H1 (cell line): Measurements from ENCODE around the gene SREK1IP1. TPM values are rescaled to one million over a fixed set of nuclear protein-coding genes. Genes with fewer than 3 reads are reported as not detected.

ENCODE experiments used
- CTCF ChIA-PET: fragments of 300-600 bp; sonication (Branson Sonifier 250); formaldehyde crosslinking; loops from one replicate; lab custom pipeline; 2021; ENCODE audit not compliant: partially characterized antibody; lab: Charles Lee
- POLR2A ChIA-PET: fragments of 300-600 bp; sonication (Branson Sonifier 250); formaldehyde crosslinking; loops from one replicate; lab custom pipeline; 2021; ENCODE audit warnings: inconsistent platforms; ENCODE audit not compliant: partially characterized antibody; lab: Charles Lee
- DNase-seq, 2 experiments: peaks; one replicate each; pipeline versions ENCODE4 v3.0.0 to v3.0.0-alpha.2; 2010 to 2022; ENCODE audit warnings: low spot score in 2 of 2, low read depth in 1 of 2, mixed read lengths in 1 of 2
- FAIRE-seq: peaks from 2 replicates; lab custom pipeline; 2011; peaks lifted over from hg19 to GRCh38; lab: Jason Lieb, UNC
- H2AFZ ChIP-seq: 2 replicates; pipeline ENCODE4 v1.8.1; 2012; ENCODE audit warnings: low read length, inconsistent platforms
- H2AK5ac ChIP-seq: 2 replicates; pipeline ENCODE4 v1.6.1; 2013; ENCODE audit warnings: low read depth, low read length
- H2BK120ac ChIP-seq: replicated peaks from 2 replicates; pipeline ENCODE3; 2013; ENCODE audit warnings: low read depth, low read length, inconsistent platforms
- H2BK12ac ChIP-seq: 2 replicates; pipeline ENCODE4 v1.6.1; 2013; ENCODE audit warnings: low read depth, low read length
- H2BK15ac ChIP-seq: 2 replicates; pipeline ENCODE4 v1.6.1; 2013; ENCODE audit warnings: low read length
- H2BK20ac ChIP-seq: 2 replicates; pipeline ENCODE4 v1.6.1; 2013; ENCODE audit warnings: low read length
- H2BK5ac ChIP-seq: 2 replicates; pipeline ENCODE4 v1.6.1; 2013; ENCODE audit warnings: low read depth, low read length
- H3K14ac ChIP-seq: 2 replicates; pipeline ENCODE4 v1.6.1; 2013; ENCODE audit warnings: inconsistent platforms; ENCODE audit not compliant: insufficient read length
- H3K18ac ChIP-seq: 2 replicates; pipeline ENCODE4 v1.6.1; 2013; ENCODE audit warnings: low read length; ENCODE audit errors: extremely low read depth
- H3K23ac ChIP-seq: 2 replicates; pipeline ENCODE4 v1.6.1; 2013; ENCODE audit warnings: inconsistent platforms; ENCODE audit not compliant: insufficient read length
- H3K23me2 ChIP-seq: 2 replicates; pipeline ENCODE4 v1.6.1; 2013; ENCODE audit warnings: low read depth, low read length
- H3K27ac ChIP-seq: 2 replicates; pipeline ENCODE4 v1.6.1; 2011; ENCODE audit warnings: low read depth, low read length, inconsistent platforms
- H3K27me3 ChIP-seq, 4 experiments: replicated peaks in 1 of 4; 1 replicate in 1 of 4; 2 replicates in 3 of 4; pipeline versions ENCODE4 v1.6.1 to v1.8.1; 2011 to 2013; ENCODE audit warnings: low read length in 3 of 4, mild to moderate bottlenecking in 3 of 4, inconsistent platforms in 2 of 4, mixed read lengths in 2 of 4, moderate library complexity in 1 of 4; ENCODE audit not compliant: control insufficient read depth in 3 of 4, insufficient read depth in 3 of 4; ENCODE audit errors: extremely low read depth in 1 of 4
- H3K36me3 ChIP-seq, 4 experiments: 2 replicates each; pipeline versions ENCODE4 v1.6.1 to v1.8.1; 2011 to 2013; ENCODE audit warnings: mild to moderate bottlenecking in 4 of 4, low read length in 3 of 4, moderate library complexity in 2 of 4, control low read depth in 1 of 4, inconsistent platforms in 1 of 4; ENCODE audit not compliant: insufficient read depth in 4 of 4, control insufficient read depth in 2 of 4
- H3K4ac ChIP-seq: replicated peaks from 2 replicates; pipeline ENCODE3; 2013; ENCODE audit warnings: low read length, low read depth, mixed read lengths, inconsistent platforms; ENCODE audit not compliant: insufficient read length
- H3K4me1 ChIP-seq, 4 experiments: replicated peaks in 1 of 4; 1 replicate in 1 of 4; 2 replicates in 3 of 4; pipeline versions ENCODE4 v1.6.1 to v1.8.1; 2011 to 2013; ENCODE audit warnings: low read length in 3 of 4, inconsistent platforms in 2 of 4, mixed read lengths in 1 of 4; ENCODE audit not compliant: insufficient read depth in 4 of 4, control insufficient read depth in 3 of 4
- H3K4me2 ChIP-seq, 2 experiments: 2 replicates each; pipeline versions ENCODE4 v1.6.1 to v1.8.1; 2011 to 2013; ENCODE audit warnings: low read depth in 2 of 2, low read length in 2 of 2, control low read depth in 1 of 2, inconsistent platforms in 1 of 2, mild to moderate bottlenecking in 1 of 2; ENCODE audit not compliant: insufficient read depth in 1 of 2
- H3K4me3 ChIP-seq, 4 experiments: fragments of 200-600, 300-600 bp in 1 of 4; sonication (generic), shearing (Covaris generic), sonication (Bioruptor Twin) in 1 of 4; 2 replicates each; pipeline versions ENCODE4 v1.5.1 to v1.8.1; 2011 to 2016; ENCODE audit warnings: low read length in 4 of 4, low read depth in 3 of 4, control low read depth in 2 of 4, inconsistent platforms in 2 of 4, mild to moderate bottlenecking in 2 of 4, mixed read lengths in 1 of 4, moderate library complexity in 1 of 4; ENCODE audit not compliant: insufficient read depth in 2 of 4; ENCODE audit errors: extremely low read depth in 1 of 4
- H3K56ac ChIP-seq: replicated peaks from 2 replicates; pipeline ENCODE3; 2013; ENCODE audit warnings: low read depth, mild to moderate bottlenecking, mixed read lengths, low read length, inconsistent platforms; ENCODE audit not compliant: insufficient read length
- H3K79me1 ChIP-seq: 2 replicates; pipeline ENCODE4 v1.6.1; 2013; ENCODE audit warnings: low read depth, low read length, control low read depth
- H3K79me2 ChIP-seq, 2 experiments: 2 replicates each; pipeline versions ENCODE4 v1.6.1 to v1.8.1; 2012 to 2013; ENCODE audit warnings: low read length in 2 of 2, mild to moderate bottlenecking in 2 of 2, inconsistent platforms in 1 of 2; ENCODE audit not compliant: insufficient read depth in 2 of 2, control insufficient read depth in 1 of 2
- H3K9ac ChIP-seq, 4 experiments: replicated peaks in 1 of 4; 1 replicate in 1 of 4; 2 replicates in 3 of 4; pipeline versions ENCODE4 v1.6.1 to v1.8.1; 2011 to 2013; ENCODE audit warnings: low read depth in 3 of 4, low read length in 3 of 4, control low read depth in 2 of 4, mild to moderate bottlenecking in 2 of 4, moderate library complexity in 2 of 4, inconsistent platforms in 1 of 4; ENCODE audit errors: extremely low read depth in 1 of 4
- H3K9me3 ChIP-seq, 2 experiments: 2 replicates each; pipeline versions ENCODE4 v1.6.1 to v1.8.1; 2012 to 2013; ENCODE audit warnings: mild to moderate bottlenecking in 2 of 2, moderate library complexity in 2 of 2, control low read depth in 1 of 2, inconsistent platforms in 1 of 2, low read depth in 1 of 2, low read length in 1 of 2, mixed read lengths in 1 of 2; ENCODE audit not compliant: insufficient read depth in 2 of 2
- H4K20me1 ChIP-seq, 2 experiments: replicated peaks in 1 of 2; 2 replicates each; pipeline versions ENCODE3 to v1.8.1; 2011 to 2013; ENCODE audit warnings: inconsistent platforms in 2 of 2, low read length in 2 of 2, mild to moderate bottlenecking in 1 of 2; ENCODE audit not compliant: insufficient read depth in 2 of 2, control insufficient read depth in 1 of 2
- H4K5ac ChIP-seq: 2 replicates; pipeline ENCODE4 v1.6.1; 2013; ENCODE audit warnings: low read length, low read depth, mixed read lengths, inconsistent platforms; ENCODE audit not compliant: insufficient read length
- H4K8ac ChIP-seq: 2 replicates; pipeline ENCODE4 v1.8.0; 2013; ENCODE audit warnings: mild to moderate bottlenecking, moderate library complexity, low read length, inconsistent platforms; ENCODE audit not compliant: insufficient read depth; ENCODE audit errors: extremely low read depth
- H4K91ac ChIP-seq: replicated peaks from 2 replicates; pipeline ENCODE3; 2013; ENCODE audit warnings: low read length, mixed read lengths, inconsistent platforms; ENCODE audit not compliant: insufficient read length
- MAFK ChIP-seq: IDR thresholded peaks from 2 replicates; pipeline ENCODE4 v1.6.1; 2012; ENCODE audit warnings: low read depth, mild to moderate bottlenecking, improper control_type of control experiment, low read length
- SIN3A ChIP-seq, 2 experiments: IDR thresholded peaks in 1 of 2; conservative IDR thresholded peaks in 1 of 2; 2 replicates each; pipeline ENCODE4 v1.6.1; 2011 to 2012; ENCODE audit warnings: low read length in 2 of 2, improper control_type of control experiment in 1 of 2, low read depth in 1 of 2, mild to moderate bottlenecking in 1 of 2
- SIX5 ChIP-seq: IDR thresholded peaks from 2 replicates; pipeline ENCODE4 v1.6.1; 2011; ENCODE audit warnings: mild to moderate bottlenecking, low read depth, low read length
- TAF1 ChIP-seq: IDR thresholded peaks from 2 replicates; pipeline ENCODE4 v1.6.1; 2011; ENCODE audit warnings: mild to moderate bottlenecking, low read depth, low read length
- WGBS, 2 experiments: shearing (Covaris generic) in 1 of 2; methylation state at CpG; one replicate each; pipeline versions ENCODE4 v1.1.6 to v1.1.7; 2013 to 2015; ENCODE audit warnings: low lambda C conversion rate in 2 of 2, mixed read lengths in 2 of 2, inconsistent platforms in 1 of 2, low coverage in 1 of 2, missing lambda C conversion rate in 1 of 2; ENCODE audit not compliant: insufficient replicate concordance in 2 of 2, insufficient coverage in 1 of 2, insufficient read length in 1 of 2; ENCODE audit errors: extremely low coverage in 1 of 2, missing lambda C conversion rate in 1 of 2; 5-methylcytosine and 5-hydroxymethylcytosine counted together
- polyA plus RNA-seq, 7 experiments: library from polyadenylated mRNA; depleted of rRNA in 3 of 7; stranded (reverse) in 5 of 7; unstranded in 2 of 7; fragments of >200 nt in 5 of 7; fragments of 200-250 nt in 2 of 7; gene quantifications; 1 replicate in 5 of 7; 2 replicates in 1 of 7; 4 replicates in 1 of 7; pipeline versions ENCODE4 v1.2.1 to v1.2.3, GENCODE V29; 2011 to 2013; ENCODE audit warnings: missing spikeins in 2 of 7, mixed read lengths in 2 of 7
- total RNA-seq: library from RNA; stranded (reverse); fragmentation: NEBNext Ultra II Directional; extraction: Animal tissue kit (Norgen Biotek cat#: 25700); gene quantifications from 2 replicates; pipeline ENCODE4 v1.2.1, GENCODE V29; 2021

The SREK1IP1 gene
- total and polyA plus RNA-seq, 2 of the 8 experiments (the other 6 are each of a cell fraction or from before 2014, with no cell fraction given): 6.2 to 39.0 TPM

- H3K18ac ChIP-seq: no peak overlapping the region
- no peaks in the 10 kb centered on the region for H3K9me3 ChIP-seq
- H4K20me1 ChIP-seq: peaks cover 0 to 3% of the 10 kb centered on the region in 2 experiments
- TF ChIP-seq MAFK (no peak), TAF1 (no peak), SIX5 (no peak), SIN3A (conservative IDR thresholded peaks at IDR 0.05 in 1 of 2, IDR thresholded peaks at IDR 0.05 in 1 of 2; ENCODE audit: low read depth in 1 of 2, low read length in 2 of 2) (no peak)
- no peak overlapping the region for H3K23ac ChIP-seq
- WGBS, 2 experiments: 87 to 100% methylated on average over 2 of the region's 2 CpGs
- CTCF ChIA-PET: interaction anchor here (1.4 to 2.5 kb wide), 3 partner anchors 11 to 151 kb away, joined by 5 to 11 read pairs (median 9); no protein-coding TSS in a partner anchor
- no peaks in the 10 kb centered on the region for H3K79me2 ChIP-seq
- H4K5ac ChIP-seq: no peak overlapping the region
- H2BK12ac ChIP-seq: no peak overlapping the region
- no peak overlapping the region for H2AFZ ChIP-seq
- DNase-seq (no peak), FAIRE-seq (no peak)
- POLR2A ChIA-PET: no interaction called here
- H2BK15ac ChIP-seq: no peak overlapping the region
- H3K27ac ChIP-seq: no peak overlapping the region
- no peak overlapping the region for H2BK5ac ChIP-seq
- H3K14ac ChIP-seq: no peak overlapping the region
- H3K56ac ChIP-seq: no peak overlapping the region
- H2BK120ac ChIP-seq: no peak overlapping the region
- no peaks in the 10 kb centered on the region for H3K27me3 ChIP-seq
- no peaks in the 10 kb centered on the region for H3K23me2 ChIP-seq
- no peak overlapping the region for H3K4ac ChIP-seq
- H3K79me1 ChIP-seq: no peaks in the 10 kb centered on the region
- H3K4me1 ChIP-seq: no peaks in the 10 kb centered on the region
- H2AK5ac ChIP-seq: no peak overlapping the region
- no peak overlapping the region for H2BK20ac ChIP-seq
- H3K4me2 ChIP-seq: no peak overlapping the region
- no peak overlapping the region for H4K8ac ChIP-seq
- no peak overlapping the region for H4K91ac ChIP-seq
- no peak overlapping the region for H3K9ac ChIP-seq
- peaks cover 0 to 14% (median 3%) of the 10 kb centered on the region in 4 experiments; a peak in 3 of 8 replicates for H3K36me3 ChIP-seq
- no peak overlapping the region for H3K4me3 ChIP-seq
Observed at GRCh38 chr5:64786372-64786771, 17.9 kb upstream of the SREK1IP1 start.
